OCI-LY7 (cell line): ENCODE measurements around the gene XPR1. TPM values are rescaled to one million over a fixed set of nuclear protein-coding genes. Genes with fewer than 3 reads are reported as not detected.

ENCODE experiments used
- BruUV-seq: library from RNA; stranded (reverse); fragments of 400-500 nt; replicated peaks from 2 replicates; lab custom pipeline; 2021; lab: Mats Ljungman, UMichigan
- CTCF ChIA-PET: fragments of 300-600 bp; sonication (Branson Sonifier 250); formaldehyde crosslinking; loops from one replicate; lab custom pipeline; 2022; ENCODE audit warnings: antibody characterized with exemption; ENCODE audit not compliant: unreplicated experiment; lab: Charles Lee
- POLR2A ChIA-PET: fragments of 300-600 bp; sonication (Branson Sonifier 250); formaldehyde crosslinking; loops from one replicate; lab custom pipeline; 2022; ENCODE audit warnings: antibody characterized with exemption; lab: Charles Lee
- DNase-seq: peaks from one replicate; pipeline ENCODE4 v3.0.0-alpha.2; 2015; ENCODE audit warnings: low spot score
- H2AFZ ChIP-seq: fragments of 200-600 bp; sonication (generic), shearing (Covaris generic); 2 replicates; pipeline ENCODE4 v1.6.1; 2014; ENCODE audit warnings: mild to moderate bottlenecking, antibody characterized with exemption, low read length, moderate library complexity
- H3K27ac ChIP-seq: fragments of 200-600 bp; sonication (generic); 2 replicates; pipeline ENCODE4 v1.5.1; 2014; ENCODE audit warnings: mixed run types, low read depth, mild to moderate bottlenecking, moderate library complexity, low read length, inconsistent platforms; ENCODE audit not compliant: poor library complexity, severe bottlenecking
- H3K36me3 ChIP-seq: fragments of 200-600 bp; sonication (generic); 2 replicates; pipeline ENCODE4 v1.6.1; 2014; ENCODE audit warnings: mild to moderate bottlenecking, antibody characterized with exemption, low read length, moderate library complexity, mixed read lengths; ENCODE audit not compliant: insufficient read depth
- H3K4me1 ChIP-seq: fragments of 200-600 bp; sonication (generic); 2 replicates; pipeline ENCODE4 v1.5.1; 2014; ENCODE audit warnings: mild to moderate bottlenecking, low read length; ENCODE audit not compliant: insufficient read depth, poor library complexity, severe bottlenecking
- H3K4me2 ChIP-seq: fragments of 200-600 bp; sonication (generic); 2 replicates; pipeline ENCODE4 v1.6.1; 2014; ENCODE audit warnings: mild to moderate bottlenecking, low read length
- H3K4me3 ChIP-seq: fragments of 200-600 bp; sonication (generic); 2 replicates; pipeline ENCODE4 v1.5.1; 2014; ENCODE audit warnings: mild to moderate bottlenecking, low read depth, low read length; ENCODE audit not compliant: poor library complexity, severe bottlenecking
- H3K79me2 ChIP-seq: fragments of 200-600 bp; sonication (generic); 2 replicates; pipeline ENCODE4 v1.6.1; 2016; ENCODE audit warnings: low read depth, mild to moderate bottlenecking, low read length, moderate library complexity, mixed read lengths; ENCODE audit not compliant: insufficient read depth
- H3K9me2 ChIP-seq: fragments of 200-600 bp; sonication (generic); 2 replicates; pipeline ENCODE4 v1.6.1; 2016; ENCODE audit warnings: mild to moderate bottlenecking, low read length, mixed read lengths; ENCODE audit not compliant: insufficient read depth
- H3K9me3 ChIP-seq: fragments of 200-600 bp; sonication (generic); 2 replicates; pipeline ENCODE4 v1.6.1; 2014; ENCODE audit warnings: mild to moderate bottlenecking, mixed run types, low read length, mixed read lengths
- H4K20me1 ChIP-seq: fragments of 200-600 bp; sonication (generic); 2 replicates; pipeline ENCODE4 v1.6.1; 2014; ENCODE audit warnings: mild to moderate bottlenecking, antibody characterized with exemption, low read length, moderate library complexity, mixed read lengths; ENCODE audit not compliant: insufficient read depth
- CTCF ChIP-seq: fragments of 200-600 bp; sonication (generic); conservative IDR thresholded peaks from 2 replicates; pipeline ENCODE4 v1.5.1; 2014; ENCODE audit warnings: mild to moderate bottlenecking, antibody characterized with exemption, low read length, moderate library complexity, mixed read lengths
- EZH2phosphoT487 ChIP-seq: fragments of 200-600 bp; sonication (generic); IDR thresholded peaks from 2 replicates; pipeline ENCODE4 v1.6.1; 2018; ENCODE audit warnings: low read depth, borderline replicate concordance, mild to moderate bottlenecking, mixed run types, antibody characterized with exemption, low read length, moderate library complexity, mixed read lengths
- intact Hi-C: fragments of 100-400 bp; cut with micrococcal nuclease; formaldehyde crosslinking; loops from one replicate; pipeline ENCODE4 v1.10.0; 2022; ENCODE audit not compliant: unreplicated experiment
- total RNA-seq, 2 experiments: library from RNA; depleted of rRNA in 1 of 2; stranded (reverse); fragments of >200 nt in 1 of 2; shearing (Covaris generic) in 1 of 2; gene quantifications; 2 replicates each; pipeline ENCODE4 v1.2.3, GENCODE V29; 2014 to 2022

The XPR1 gene
- total RNA-seq, 2 experiments from 2014 or later: 8.6 to 17.2 TPM

GRCh38 chr1:180734366-180734765 is 102.5 kb downstream of the XPR1 start:
- H4K20me1 ChIP-seq: no peaks in the 10 kb centered on the region
- H3K4me3 ChIP-seq: no peak overlapping the region
- H3K4me1 ChIP-seq: no peaks in the 10 kb centered on the region
- H3K4me2 ChIP-seq: no peak overlapping the region
- intact Hi-C loops: no loop called here
- BruUV-seq: no TSS peak
- POLR2A ChIA-PET: interaction anchor here (0.5 kb wide), 1 partner anchor 19 kb away, joined by 3 read pairs; no protein-coding TSS in a partner anchor
- no peak overlapping the region for H3K27ac ChIP-seq
- DNase-seq: peak; percentile 1
- no peaks in the 10 kb centered on the region for H3K9me2 ChIP-seq
- no peak for TF ChIP-seq EZH2phosphoT487
- TF ChIP-seq CTCF: no peak
- H3K79me2 ChIP-seq: no peaks in the 10 kb centered on the region; the same call in 1 of the 2 replicates
- H3K36me3 ChIP-seq: no peaks in the 10 kb centered on the region
- peaks cover 39% of the 10 kb centered on the region for H3K9me3 ChIP-seq
- CTCF ChIA-PET: no interaction called here
- no peak overlapping the region for H2AFZ ChIP-seq

GRCh38 chr1:180742663-180743062 is 110.8 kb downstream of the XPR1 start:
- H3K27ac ChIP-seq: no peak overlapping the region
- H3K4me3 ChIP-seq: no peak overlapping the region
- H3K4me2 ChIP-seq: no peak overlapping the region
- H3K9me3 ChIP-seq: no peaks in the 10 kb centered on the region
- H2AFZ ChIP-seq: no peak overlapping the region
- H3K4me1 ChIP-seq: no peaks in the 10 kb centered on the region
- no peaks in the 10 kb centered on the region for H3K36me3 ChIP-seq
- intact Hi-C loops: no loop called here
- no TSS peak for BruUV-seq
- H3K9me2 ChIP-seq: no peaks in the 10 kb centered on the region
- POLR2A ChIA-PET: no interaction called here
- no peak for DNase-seq
- H3K79me2 ChIP-seq: no peaks in the 10 kb centered on the region; the same call in 1 of the 2 replicates
- CTCF ChIA-PET: no interaction called here
- TF ChIP-seq EZH2phosphoT487 (no peak), CTCF (no peak)
- H4K20me1 ChIP-seq: no peaks in the 10 kb centered on the region

- H3K79me2 ChIP-seq: no peaks in the 10 kb centered on the region
- no peaks in the 10 kb centered on the region for H3K9me3 ChIP-seq
- intact Hi-C loops: no loop called here
- no peak for DNase-seq
- ChIA-PET POLR2A (no interaction called here), CTCF (no interaction called here)
- no peaks in the 10 kb centered on the region for H3K4me1 ChIP-seq
- H3K4me3 ChIP-seq: no peak overlapping the region
- H3K4me2 ChIP-seq: no peak overlapping the region
- no peak for TF ChIP-seq CTCF
- no peak for TF ChIP-seq EZH2phosphoT487
- H4K20me1 ChIP-seq: no peaks in the 10 kb centered on the region
- BruUV-seq: no TSS peak
- H3K9me2 ChIP-seq: no peaks in the 10 kb centered on the region
- no peaks in the 10 kb centered on the region for H3K36me3 ChIP-seq
- H3K27ac ChIP-seq: no peak overlapping the region
- no peak overlapping the region for H2AFZ ChIP-seq
These were observed 112.0 kb downstream of the XPR1 start for GRCh38 chr1:180743868-180744267.
